Hematopoietic multipotent progenitor cell treated with erythropoietin and hydrocortisone succinate and interleukin-3 and kit ligand, for 15 days (in vitro differentiated cells): ENCODE measurements around the gene XPO1.

Experiments used
- DNase-seq: peaks from one replicate; pipeline ENCODE4 v3.0.0-alpha.2; 2015; ENCODE audit warnings: low spot score

The XPO1 gene

GRCh38 chr2:61431345-61431744 lies 106.8 kb downstream of the XPO1 start:
- no peak for DNase-seq
